Measurements from ENCODE around the gene RCVRN.

RCVRN gene

DNA sequence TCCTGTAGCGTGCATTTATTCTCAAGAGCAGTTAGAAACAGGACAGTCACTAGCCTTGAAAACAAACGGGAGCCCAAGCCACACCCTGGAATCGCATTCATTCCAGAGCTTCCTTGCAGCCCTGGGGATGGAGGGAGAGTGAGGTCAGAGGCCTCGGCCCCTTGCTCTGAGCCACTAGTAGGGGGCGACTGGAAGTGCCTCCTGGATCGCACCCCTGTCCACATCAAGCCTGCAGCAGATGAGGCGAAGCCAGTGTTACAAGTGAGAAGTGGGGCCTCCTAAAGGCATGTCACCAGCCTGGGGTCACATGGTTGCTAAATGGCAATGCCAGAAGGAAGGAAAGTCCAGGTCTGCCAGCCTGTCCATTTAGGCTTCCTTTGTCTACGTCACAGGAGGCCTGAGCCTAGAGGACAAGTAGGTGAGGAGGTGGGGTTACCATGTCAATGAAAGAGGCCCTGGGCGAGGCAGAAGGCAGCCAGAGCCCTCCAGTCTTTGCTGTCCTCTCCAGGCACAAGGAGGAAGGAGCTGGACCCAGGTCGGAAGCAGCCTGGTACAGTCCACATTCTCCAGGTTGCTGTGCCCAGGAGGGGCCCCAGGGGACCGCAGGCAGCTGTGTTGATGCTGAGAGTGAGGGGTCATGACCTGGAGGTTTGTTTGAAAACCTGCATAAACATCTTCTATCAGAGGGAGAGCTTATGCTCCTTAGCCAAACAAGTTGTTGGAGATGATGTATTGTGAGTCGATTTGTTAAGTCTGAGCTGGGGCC lies 3.0 kb upstream of the RCVRN start:
- no peak for DNase-seq (ENCODE audit: extremely low spot score)
- no peak for TF ChIP-seq BHLHE40 (IDR thresholded peaks at IDR 0.05; ENCODE audit: borderline replicate concordance)
- CTCF ChIA-PET, result no interaction called here
- POLR2A ChIA-PET, result no interaction called here

DNA sequence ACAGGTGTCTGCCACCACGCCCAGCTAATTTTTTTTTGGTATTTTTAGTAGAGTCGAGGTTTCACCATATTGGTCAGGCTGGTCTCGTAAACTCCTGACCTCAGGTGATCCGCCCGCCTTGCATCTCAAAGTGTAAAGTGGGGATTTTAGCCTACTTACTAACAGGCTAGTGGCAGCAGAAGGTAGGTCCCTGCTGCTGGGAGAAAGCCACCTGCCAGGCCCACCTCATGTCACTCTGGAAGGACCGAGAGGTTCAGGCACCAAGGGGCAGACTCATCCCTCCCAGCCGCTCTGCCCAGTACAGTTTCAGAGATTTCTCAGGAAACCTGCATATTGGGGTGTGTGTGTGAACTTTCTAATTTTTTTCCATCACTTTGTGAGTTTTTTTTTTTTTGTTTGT lies 2.1 kb upstream of the RCVRN start:
- no peak for TF ChIP-seq CTBP1 (IDR thresholded peaks at IDR 0.05; ENCODE audit: borderline replicate concordance)
- TF ChIP-seq HDGF (IDR thresholded peaks at IDR 0.05; ENCODE audit: borderline replicate concordance), result no peak
- TF ChIP-seq, protein P1, sequence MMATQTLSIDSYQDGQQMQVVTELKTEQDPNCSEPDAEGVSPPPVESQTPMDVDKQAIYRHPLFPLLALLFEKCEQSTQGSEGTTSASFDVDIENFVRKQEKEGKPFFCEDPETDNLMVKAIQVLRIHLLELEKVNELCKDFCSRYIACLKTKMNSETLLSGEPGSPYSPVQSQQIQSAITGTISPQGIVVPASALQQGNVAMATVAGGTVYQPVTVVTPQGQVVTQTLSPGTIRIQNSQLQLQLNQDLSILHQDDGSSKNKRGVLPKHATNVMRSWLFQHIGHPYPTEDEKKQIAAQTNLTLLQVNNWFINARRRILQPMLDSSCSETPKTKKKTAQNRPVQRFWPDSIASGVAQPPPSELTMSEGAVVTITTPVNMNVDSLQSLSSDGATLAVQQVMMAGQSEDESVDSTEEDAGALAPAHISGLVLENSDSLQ (IDR thresholded peaks at IDR 0.05), result no peak
- no peak for TF ChIP-seq ZNF384 (IDR thresholded peaks at IDR 0.05)
- CTCF ChIA-PET, result no interaction called here
- POLR2A ChIA-PET, result no interaction called here
- DNase-seq (ENCODE audit: extremely low spot score), result no peak

DNA sequence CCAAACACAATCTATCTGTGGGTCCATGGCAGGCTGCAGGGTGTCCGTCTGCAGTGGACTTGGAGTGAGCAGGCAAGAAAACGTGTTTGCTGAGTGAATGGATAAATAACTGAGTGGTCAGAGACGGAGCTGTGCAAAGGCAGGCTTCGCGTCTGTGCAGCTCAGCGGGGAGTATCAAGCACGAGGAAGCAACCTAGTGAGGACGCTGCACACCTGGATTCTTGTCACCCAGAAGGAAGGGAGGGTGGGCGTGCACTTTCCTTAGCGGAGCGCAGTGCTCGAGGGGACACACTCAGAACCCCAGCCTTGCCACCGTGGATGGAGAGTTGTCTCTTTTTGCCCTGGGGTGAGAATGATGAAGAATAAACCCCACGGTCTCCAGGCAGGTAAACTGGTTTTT lies 1.5 kb upstream of the RCVRN start:
- DNase-seq (ENCODE audit: extremely low spot score), result no peak
- ChIA-PET POLR2A (no interaction called here), CTCF (interaction anchor here (0.7 to 1.1 kb wide), 2 partner anchors 74 to 185 kb away, joined by 3 read pairs; no protein-coding TSS in a partner anchor)
- TF ChIP-seq NFRKB (IDR thresholded peaks at IDR 0.05) (no peak), ELF4 (IDR thresholded peaks at IDR 0.05) (no peak), CTBP1 (IDR thresholded peaks at IDR 0.05; ENCODE audit: borderline replicate concordance) (no peak), L3MBTL2 (conservative IDR thresholded peaks at IDR 0.05) (no peak), ZNF384 (IDR thresholded peaks at IDR 0.05) (no peak), SP1 (IDR thresholded peaks at IDR 0.05) (no peak), FOXK2 (IDR thresholded peaks at IDR 0.05) (no peak), FOXA1 (IDR thresholded peaks at IDR 0.05) (no peak), LEF1 (IDR thresholded peaks at IDR 0.05; ENCODE audit: borderline replicate concordance) (no peak), TARDBP (IDR thresholded peaks at IDR 0.05) (no peak), HDGF (IDR thresholded peaks at IDR 0.05; ENCODE audit: borderline replicate concordance) (no peak), ARNT (IDR thresholded peaks at IDR 0.05) (no peak), BHLHE40 (IDR thresholded peaks at IDR 0.05; ENCODE audit: borderline replicate concordance) (no peak), FOXM1 (IDR thresholded peaks at IDR 0.05; ENCODE audit: borderline replicate concordance) (no peak), SUZ12 (IDR thresholded peaks at IDR 0.05) (no peak)
- TF ChIP-seq, protein P1 (IDR thresholded peaks at IDR 0.05), result no peak

DNA sequence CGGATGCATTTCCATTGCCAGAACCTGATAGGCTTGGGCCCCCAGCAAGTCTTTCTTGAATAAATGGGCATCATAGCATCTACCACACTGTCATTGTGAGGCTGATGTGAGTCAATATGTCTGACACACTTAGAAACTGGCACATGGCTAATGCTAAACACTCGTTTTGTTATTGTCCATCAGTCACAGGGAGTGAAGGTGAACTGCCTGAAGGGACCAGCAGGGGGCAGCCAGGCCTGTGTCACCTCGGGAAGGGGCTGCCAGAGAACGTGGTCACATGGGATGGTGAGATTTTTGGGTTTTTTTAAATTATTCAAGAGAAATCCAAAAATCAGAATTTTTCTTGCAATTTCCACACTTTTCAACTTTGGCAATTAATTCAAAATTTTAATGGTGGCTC lies 831 bp upstream of the RCVRN start:
- TF ChIP-seq BHLHE40 (IDR thresholded peaks at IDR 0.05; ENCODE audit: borderline replicate concordance) (no peak), FOXM1 (IDR thresholded peaks at IDR 0.05; ENCODE audit: borderline replicate concordance) (no peak), L3MBTL2 (conservative IDR thresholded peaks at IDR 0.05) (no peak), FOXA1 (IDR thresholded peaks at IDR 0.05) (no peak), LEF1 (IDR thresholded peaks at IDR 0.05; ENCODE audit: borderline replicate concordance) (no peak), FOXK2 (IDR thresholded peaks at IDR 0.05) (no peak), NFRKB (IDR thresholded peaks at IDR 0.05) (no peak), SP1 (IDR thresholded peaks at IDR 0.05) (no peak), ARNT (IDR thresholded peaks at IDR 0.05) (no peak), TARDBP (IDR thresholded peaks at IDR 0.05) (no peak), SUZ12 (IDR thresholded peaks at IDR 0.05) (no peak), ELF4 (IDR thresholded peaks at IDR 0.05) (no peak)
- TF ChIP-seq, protein P1 (IDR thresholded peaks at IDR 0.05), result no peak
- peak; percentile 68 for DNase-seq (ENCODE audit: extremely low spot score)
- CTCF ChIA-PET, result interaction anchor here (0.6 to 1.1 kb wide), 3 partner anchors 26 to 184 kb away, joined by 3 to 5 read pairs (median 3); no protein-coding TSS in a partner anchor
- POLR2A ChIA-PET, result no interaction called here

DNA sequence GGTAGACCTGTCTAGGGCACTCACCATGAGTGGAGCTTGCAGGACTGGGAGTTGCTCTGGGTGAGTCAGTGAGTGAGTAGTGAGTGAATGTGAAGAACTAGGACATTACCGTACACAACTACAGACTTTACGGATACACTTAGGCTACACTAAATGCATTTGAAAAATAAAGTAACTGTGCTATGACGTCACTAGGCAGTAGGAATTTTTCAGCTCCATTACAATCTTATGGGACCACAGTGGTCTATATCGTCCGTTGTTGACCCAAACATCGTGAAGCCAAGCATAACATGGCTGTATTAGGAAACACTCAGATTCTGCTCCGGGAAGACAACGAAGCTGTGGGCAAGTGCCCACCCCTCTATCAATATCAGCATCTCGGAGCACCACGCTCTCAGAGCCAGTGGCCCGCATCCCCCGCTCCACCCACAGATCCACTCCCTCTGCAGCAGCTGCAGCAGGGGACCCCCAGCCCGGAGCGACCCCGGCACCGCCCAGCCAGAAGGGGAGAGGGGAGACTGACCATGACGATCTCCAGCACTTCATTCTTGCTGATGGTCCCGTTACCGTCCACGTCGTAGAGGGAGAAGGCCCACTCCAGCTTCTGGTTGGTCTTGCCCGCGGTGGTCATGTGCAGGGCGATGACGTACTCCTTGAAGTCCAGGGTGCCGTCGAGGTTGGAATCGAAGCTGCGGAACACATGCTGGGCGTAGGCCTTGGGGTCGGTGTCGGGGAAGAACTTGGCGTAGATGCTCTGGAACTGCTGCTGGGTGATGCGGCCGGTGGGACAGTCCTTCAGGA lies 594 bp downstream of the RCVRN start:
- TF ChIP-seq NFRKB (IDR thresholded peaks at IDR 0.05), result no peak
- no peak for TF ChIP-seq ZNF384 (IDR thresholded peaks at IDR 0.05)
- TF ChIP-seq FOXK2 (IDR thresholded peaks at IDR 0.05), result no peak
- ChIA-PET CTCF (interaction anchor here (0.6 to 0.7 kb wide), 2 partner anchors 77 to 215 kb away, joined by 3 to 7 read pairs; no protein-coding TSS in a partner anchor), POLR2A (no interaction called here)
- no peak for DNase-seq (ENCODE audit: extremely low spot score)

DNA sequence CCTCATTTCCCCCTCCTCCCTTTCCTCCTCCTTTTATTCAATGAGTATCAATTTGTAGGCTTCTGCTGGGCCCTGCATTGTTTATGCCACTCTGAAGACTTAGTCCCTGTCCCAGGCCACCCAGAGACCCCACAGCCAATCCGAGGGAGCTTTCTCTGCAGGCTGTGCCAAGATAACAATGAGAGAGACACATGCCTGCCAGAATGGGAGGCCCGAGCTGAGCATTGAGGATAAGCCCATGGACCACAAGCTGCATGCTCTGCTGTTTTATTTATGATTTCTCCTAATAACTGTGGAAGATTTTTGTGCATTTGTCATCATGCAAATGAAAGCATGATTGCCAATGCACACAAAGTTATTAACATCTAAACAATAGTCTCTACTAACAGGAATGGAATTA lies 3.0 kb downstream of the RCVRN start:
- CTCF ChIA-PET, result no interaction called here
- POLR2A ChIA-PET, result no interaction called here
- no peak for DNase-seq (ENCODE audit: extremely low spot score)
- TF ChIP-seq HDGF (IDR thresholded peaks at IDR 0.05; ENCODE audit: borderline replicate concordance) (no peak), NFRKB (IDR thresholded peaks at IDR 0.05) (no peak)

DNA sequence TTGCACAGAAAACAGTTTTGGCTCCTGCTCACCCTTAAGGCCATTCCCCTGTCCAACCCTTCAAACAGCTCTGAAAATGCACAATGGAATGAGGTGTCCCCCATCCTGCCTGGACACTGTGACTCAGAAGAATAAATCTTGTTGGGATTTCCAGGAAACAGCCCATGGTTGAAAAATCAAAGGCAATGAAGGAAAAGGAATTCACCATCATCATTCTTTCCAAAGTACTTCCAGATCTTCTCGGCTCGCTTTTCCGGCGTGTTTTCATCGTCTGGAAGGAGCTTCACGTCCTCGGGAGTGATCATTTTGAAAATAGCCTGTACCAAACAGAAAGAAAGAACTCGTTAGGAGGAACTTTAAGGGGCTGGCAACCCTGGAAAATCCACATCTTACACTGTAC lies 4.3 kb downstream of the RCVRN start:
- DNase-seq (ENCODE audit: extremely low spot score), result no peak
- TF ChIP-seq TARDBP (IDR thresholded peaks at IDR 0.05), result no peak
- no peak for TF ChIP-seq SUZ12 (IDR thresholded peaks at IDR 0.05)
- no peak for TF ChIP-seq FOXK2 (IDR thresholded peaks at IDR 0.05)
- TF ChIP-seq FOXA1 (IDR thresholded peaks at IDR 0.05), result no peak
- no peak for TF ChIP-seq ELF4 (IDR thresholded peaks at IDR 0.05)
- TF ChIP-seq SP1 (IDR thresholded peaks at IDR 0.05), result no peak
- TF ChIP-seq NFRKB (IDR thresholded peaks at IDR 0.05), result no peak
- TF ChIP-seq, protein P1 (IDR thresholded peaks at IDR 0.05), result no peak
- no peak for TF ChIP-seq LEF1 (IDR thresholded peaks at IDR 0.05; ENCODE audit: borderline replicate concordance)
- TF ChIP-seq CTBP1 (IDR thresholded peaks at IDR 0.05; ENCODE audit: borderline replicate concordance), result no peak
- no peak for TF ChIP-seq ARNT (IDR thresholded peaks at IDR 0.05)
- TF ChIP-seq FOXM1 (IDR thresholded peaks at IDR 0.05; ENCODE audit: borderline replicate concordance), result no peak
- no peak for TF ChIP-seq L3MBTL2 (conservative IDR thresholded peaks at IDR 0.05)
- no peak for TF ChIP-seq BHLHE40 (IDR thresholded peaks at IDR 0.05; ENCODE audit: borderline replicate concordance)
- no peak for TF ChIP-seq HDGF (IDR thresholded peaks at IDR 0.05; ENCODE audit: borderline replicate concordance)
- CTCF ChIA-PET, result interaction anchor here (0.9 to 1.0 kb wide), 2 partner anchors 10 to 11 kb away, joined by 3 read pairs; no protein-coding TSS in a partner anchor

More for the DNA sequence above, 4.3 kb downstream of the RCVRN start:
- POLR2A ChIA-PET, result no interaction called here
